ENCODE data around the gene SNAPC4.

- no peak for TF ChIP-seq CTCF (IDR thresholded peaks at IDR 0.05)
- no peak for TF ChIP-seq POLR2A (IDR thresholded peaks at IDR 0.05)
Measured at GRCh38 chr9:136370037-136370436, 29.9 kb downstream of the SNAPC4 start.

All from sigmoid colon (tissue), 3 donors.